ENCODE measurements around the gene KDM5A.
"Not testable (repeated sequence)": the region's sequence is repeated elsewhere in the genome, so short reads cannot be mapped to it uniquely, and the experiment has no call there.

KDM5A gene

DNA sequence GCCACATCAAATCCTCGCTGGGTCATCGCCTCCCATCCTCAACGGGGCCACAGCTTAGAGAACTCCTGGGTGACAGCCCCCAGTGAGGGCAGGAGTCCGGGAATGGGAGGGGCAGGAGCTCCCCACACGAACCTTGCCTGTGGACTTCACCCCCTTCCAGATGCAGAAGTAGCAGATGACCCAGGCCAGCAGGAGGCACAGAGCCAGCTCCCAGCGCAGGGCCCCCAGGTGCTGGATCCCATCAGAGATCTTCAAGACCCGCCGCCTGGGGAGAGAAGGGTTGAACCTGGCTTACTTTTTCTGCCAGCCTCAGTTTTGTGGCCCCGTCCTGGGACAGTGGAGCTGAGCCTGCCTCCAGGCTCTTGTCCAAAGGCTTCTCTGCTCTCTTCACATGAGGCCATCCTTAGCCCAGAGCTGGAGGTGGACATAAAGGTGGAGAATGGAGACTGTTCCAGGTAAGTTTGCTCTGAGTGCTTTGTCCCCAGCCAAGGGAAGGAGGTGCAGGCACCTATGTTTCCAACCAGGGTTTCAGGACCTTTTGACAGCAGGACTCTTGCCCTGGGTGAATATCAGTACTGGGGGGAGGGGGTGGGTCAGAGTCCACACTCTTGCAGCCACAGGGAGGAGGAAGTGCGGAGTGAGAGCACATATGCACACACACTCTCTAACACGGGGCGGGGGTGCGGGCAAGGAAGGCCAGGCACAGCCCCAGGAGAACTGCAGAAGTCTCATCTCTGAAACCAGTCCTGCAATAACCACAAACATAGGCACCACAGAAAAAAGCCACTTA lies 151.9 kb downstream of the KDM5A start:
- DNase-seq: no peak

DNA sequence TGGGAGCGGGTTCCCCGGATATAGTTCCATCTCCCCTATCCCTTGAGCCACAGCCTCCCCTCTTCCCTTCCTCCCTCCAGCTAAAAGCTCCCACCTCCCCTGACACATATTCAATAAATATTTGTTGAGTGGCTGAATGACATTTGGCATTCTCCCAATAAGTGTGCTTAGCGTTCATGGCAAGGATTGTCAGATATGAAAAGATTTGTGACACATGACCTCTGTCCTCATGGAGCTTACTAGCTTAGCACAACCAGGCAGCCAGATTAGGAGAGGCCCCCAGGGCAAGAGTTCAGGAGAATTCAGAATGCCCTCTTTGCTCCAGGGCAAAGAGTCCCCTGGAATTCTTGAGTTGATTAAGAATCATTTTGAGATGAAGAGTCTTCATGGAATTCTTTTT lies 152.7 kb downstream of the KDM5A start:
- DNase-seq: no peak

- DNase-seq: not testable (repeated sequence)
Measured at GRCh38 chr12:235967-236366, 153.2 kb downstream of the KDM5A start.

DNA sequence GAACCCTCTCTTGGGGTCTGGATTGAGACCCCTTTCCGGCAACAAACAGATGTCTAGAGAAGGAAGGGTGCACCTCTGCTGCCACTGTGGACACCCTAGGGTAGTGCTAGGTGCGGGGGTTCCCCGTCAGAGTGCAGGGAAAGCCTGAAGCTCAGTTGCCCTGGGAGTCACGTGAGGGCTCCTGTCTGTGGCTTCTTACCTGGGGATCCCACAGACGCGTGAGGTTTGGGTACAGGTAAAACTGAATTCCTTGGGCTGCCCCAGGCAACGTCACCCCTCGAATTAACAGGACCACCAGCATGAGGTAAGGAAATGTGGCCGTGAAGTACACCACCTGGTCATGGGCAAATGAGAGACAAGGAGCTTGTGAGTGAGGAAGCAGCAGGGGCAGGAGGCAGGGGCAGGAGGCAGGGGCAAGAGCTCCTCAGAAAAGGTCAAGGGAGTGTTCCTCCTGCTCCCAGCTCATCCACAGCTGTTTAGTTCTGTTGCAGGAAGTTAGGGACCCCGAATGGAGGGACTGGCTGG lies 154.2 kb downstream of the KDM5A start:
- DNase-seq: no peak

GRCh38 chr12:234019-234418 lies 155.1 kb downstream of the KDM5A start:
- DNase-seq: no peak

GRCh38 chr12:233615-233968 lies 155.5 kb downstream of the KDM5A start:
- no peak for DNase-seq

DNA sequence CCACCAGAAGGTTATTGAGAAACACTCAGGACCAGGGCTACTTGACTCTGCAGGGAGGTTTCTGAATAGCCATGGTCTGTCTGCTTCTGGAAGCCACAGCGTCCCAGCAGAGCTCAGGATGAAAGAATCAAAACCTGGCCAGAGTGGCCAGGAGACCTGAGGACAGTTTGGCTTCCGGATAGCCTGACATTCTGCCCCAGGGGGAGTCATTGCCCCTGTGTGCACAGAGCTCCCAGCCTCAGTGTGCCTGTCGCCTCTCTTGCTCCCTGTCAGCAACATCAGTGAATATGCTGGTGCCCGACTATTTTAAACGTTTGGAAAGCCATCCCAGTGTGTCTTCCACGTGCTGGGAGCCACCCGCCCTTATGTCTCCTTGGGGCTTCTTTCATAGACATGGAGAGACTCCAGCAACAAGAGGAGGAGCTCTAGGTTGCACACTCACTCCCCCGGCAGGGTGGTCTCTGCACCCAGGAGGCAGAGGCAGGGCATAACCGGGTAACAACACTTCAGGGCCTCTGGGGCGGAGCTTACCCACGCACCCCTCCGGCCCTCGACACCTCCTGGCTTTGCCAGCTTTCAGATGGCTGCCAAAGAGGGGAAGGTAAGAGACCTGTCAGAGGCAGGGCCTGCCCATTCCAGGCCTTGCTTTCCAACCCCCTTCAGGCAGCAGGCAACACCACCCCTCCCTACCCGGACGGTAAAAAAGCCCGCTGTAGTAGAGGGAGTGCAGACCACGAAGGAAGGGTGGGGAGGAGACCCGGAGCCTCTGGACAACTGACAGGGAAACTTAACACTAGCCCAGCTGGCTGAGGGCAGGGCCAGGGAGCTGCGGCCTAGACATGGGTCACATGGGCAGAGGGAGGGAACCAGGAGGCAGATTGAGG lies 156.1 kb downstream of the KDM5A start:
- no peak for DNase-seq

DNA sequence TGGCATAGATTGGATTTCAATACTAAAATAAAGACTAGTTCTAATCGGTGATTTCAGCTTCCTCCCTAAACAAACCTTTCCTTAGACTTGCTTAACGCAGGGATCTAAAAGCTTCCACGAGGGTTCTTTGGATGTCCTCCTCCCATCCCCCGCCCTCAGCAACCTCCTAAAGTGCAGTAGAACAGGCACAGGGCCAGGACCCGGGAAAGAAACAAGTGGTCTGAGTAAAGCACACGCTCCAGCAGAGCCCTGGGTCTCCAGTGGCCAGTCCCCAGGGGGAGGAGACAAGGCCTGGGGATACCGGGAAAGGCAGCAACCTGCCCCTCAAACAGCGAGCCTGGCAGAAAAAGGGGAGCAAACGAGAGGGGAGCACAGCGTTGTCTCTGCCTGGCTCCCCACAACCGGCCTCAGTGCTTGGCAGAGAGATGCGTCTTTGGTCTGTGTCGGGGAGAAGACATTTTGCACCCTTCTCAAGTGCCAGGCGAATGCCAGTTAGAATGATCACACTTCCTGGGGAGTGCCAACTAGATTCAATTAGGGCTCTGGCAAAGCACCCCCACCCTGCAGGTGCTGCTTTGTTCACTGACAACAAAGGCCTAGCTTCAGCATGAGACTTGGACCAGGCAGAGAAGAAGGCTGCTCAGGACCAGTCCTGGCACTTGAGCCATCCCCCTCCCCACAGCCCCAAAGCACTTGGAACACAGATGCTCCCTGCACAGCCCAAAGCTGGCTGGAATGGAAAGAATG lies 158.0 kb downstream of the KDM5A start:
- no peak for DNase-seq

All from activated CD8-positive, alpha-beta memory T cell treated with anti-CD3 and anti-CD28 coated beads, Interleukin-2, amount 50 U/mL, for 4 hours (primary cell).